GM20000 (cell line): ENCODE measurements around the gene CEND1.

Experiments
- DNase-seq: peaks from one replicate; pipeline ENCODE4 v3.0.0; 2012; ENCODE audit warnings: low spot score
- CTCF ChIP-seq: IDR thresholded peaks from 2 replicates; pipeline ENCODE4 v1.5.1; 2012; ENCODE audit warnings: mild to moderate bottlenecking, control low read depth; ENCODE audit errors: extremely low read depth, missing control alignments

The CEND1 gene

DNA sequence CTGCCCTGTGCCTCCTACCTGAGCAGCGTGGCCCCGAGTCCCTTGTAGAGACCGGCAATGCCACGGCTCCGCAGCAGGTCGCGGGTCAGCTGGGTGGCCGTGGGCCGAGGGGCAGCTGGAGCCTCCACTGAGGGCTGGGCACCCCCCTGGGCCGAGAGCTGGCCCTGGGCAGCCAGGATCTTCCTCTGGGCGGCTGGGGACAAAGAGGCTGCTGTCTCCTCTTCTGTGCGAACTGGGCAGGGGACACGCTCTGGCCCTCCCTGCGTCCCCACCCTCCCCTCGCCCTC, 2.6 kb upstream of the CEND1 start:
- no peak for TF ChIP-seq CTCF

DNA sequence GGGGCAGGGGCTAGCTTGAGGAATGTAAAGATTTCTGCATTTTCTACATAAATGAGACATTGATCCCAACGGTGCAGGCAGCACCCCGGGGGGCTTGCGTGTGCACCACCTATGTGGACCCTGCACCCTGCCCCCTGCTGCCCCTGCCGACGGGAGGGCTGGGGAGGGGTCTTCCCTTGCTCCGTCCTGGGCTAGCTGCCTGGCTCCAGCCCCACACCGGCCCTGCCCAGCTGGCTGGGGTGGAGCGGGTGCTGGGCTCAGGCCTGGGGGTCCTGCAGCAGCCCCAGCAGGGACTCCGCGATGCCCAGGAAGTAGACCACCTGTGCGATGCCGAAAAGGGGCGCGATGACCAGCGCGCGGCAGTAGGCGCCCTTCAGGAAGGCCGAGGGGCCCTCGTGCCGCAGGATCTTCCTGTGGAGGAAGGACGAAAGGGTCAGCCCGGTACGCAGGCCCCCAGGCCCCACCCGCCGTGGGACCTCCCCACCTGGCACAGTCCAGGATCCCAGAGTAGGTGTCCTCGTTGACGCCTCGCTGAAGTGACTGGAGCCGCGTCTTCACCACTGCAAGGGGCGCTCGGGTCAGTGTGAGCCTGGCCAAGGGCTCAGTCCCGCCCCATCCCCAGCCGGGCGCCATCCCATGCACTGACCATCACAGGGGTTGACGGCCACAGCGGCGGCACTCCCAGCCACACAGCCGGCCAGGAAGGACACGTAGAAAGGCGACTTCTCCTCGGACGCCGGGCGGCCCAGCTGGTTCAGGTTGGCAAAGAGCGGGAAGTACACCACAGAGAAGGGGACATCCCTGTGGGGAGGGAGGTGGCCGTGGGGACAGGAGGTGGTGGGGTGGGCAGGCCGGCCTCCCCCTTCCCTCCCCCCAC, 2.0 kb upstream of the CEND1 start:
- no peak for TF ChIP-seq CTCF
- no peak for DNase-seq

More for the DNA sequence above, 2.6 kb upstream of the CEND1 start:
- no peak for DNase-seq

- no peak for TF ChIP-seq CTCF
- DNase-seq, result no peak
Observed at GRCh38 chr11:790721-791564, 1.1 kb upstream of the CEND1 start.

- no peak for DNase-seq
- no peak for TF ChIP-seq CTCF
Observed at GRCh38 chr11:788953-789940, 643 bp downstream of the CEND1 start.

DNA sequence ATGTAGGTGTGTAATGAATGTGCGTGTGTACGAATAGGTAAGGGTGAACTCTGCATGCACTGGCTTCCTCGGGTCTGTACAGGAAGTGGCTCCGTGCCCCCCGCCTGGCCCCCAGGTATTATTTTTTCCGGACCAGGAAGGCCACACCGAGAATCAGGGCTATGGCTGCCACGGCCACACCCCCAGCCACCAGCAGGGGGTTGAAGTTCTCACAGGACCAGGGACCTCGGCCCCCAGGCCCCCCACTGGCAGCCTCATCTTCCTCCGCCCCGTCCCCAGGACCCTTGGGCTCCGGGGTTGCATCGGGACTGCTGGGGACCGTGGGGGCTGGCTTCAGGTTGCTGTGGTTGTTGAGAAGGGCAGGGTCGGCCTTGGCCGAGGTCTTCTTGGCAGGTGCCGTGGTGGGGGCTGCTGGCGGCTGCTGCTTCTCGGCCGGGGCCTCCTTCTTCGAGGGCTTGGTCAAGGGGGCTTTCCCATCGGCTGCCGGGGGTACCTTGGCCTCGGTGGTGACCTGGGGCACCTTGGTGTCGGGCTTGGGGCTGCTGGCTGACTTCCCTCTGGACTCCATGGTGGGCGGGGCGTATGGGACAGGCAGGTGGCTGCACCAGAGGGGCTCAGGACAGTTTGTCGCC, 1.8 kb downstream of the CEND1 start:
- DNase-seq, result no peak
- no peak for TF ChIP-seq CTCF

GRCh38 chr11:787084-787675, 2.7 kb downstream of the CEND1 start:
- DNase-seq, result no peak
- TF ChIP-seq CTCF, result no peak
